GM12878 (cell line): Measurements from ENCODE around the gene MYBL2. TPM values are rescaled to one million over a fixed set of nuclear protein-coding genes. Genes with fewer than 3 reads are reported as not detected.

Experiments
- ATAC-seq: fragments of 200-7000 bp; cut with Tn5 transposase; 3 replicates; pipeline ENCODE4 v1.9.1; 2020; ENCODE audit warnings: mild to moderate bottlenecking, moderate library complexity
- BruUV-seq: library from RNA; stranded (reverse); fragments of 400-500 nt; replicated peaks from 2 replicates; lab custom pipeline; 2021; lab: Mats Ljungman, UMichigan
- CTCF ChIA-PET: fragments of 300-600 bp; sonication (Branson Sonifier 250); formaldehyde crosslinking; extraction: SDS; loops from one replicate; lab custom pipeline; 2021; ENCODE audit warnings: inconsistent platforms; lab: Yijun Ruan, JAX
- POLR2A ChIA-PET: fragments of 350-600 bp; formaldehyde crosslinking; extraction: SDS; loops from one replicate; lab custom pipeline; 2021; ENCODE audit warnings: inconsistent platforms; lab: Charles Lee
- RAD21 ChIA-PET: fragments of 300-600 bp; sonication (Branson Sonifier 250); formaldehyde crosslinking; loops from one replicate; lab custom pipeline; 2023; ENCODE audit warnings: antibody characterized with exemption; ENCODE audit not compliant: unreplicated experiment; lab: Charles Lee
- SMC1A ChIA-PET: fragments of 300-600 bp; sonication (Branson Sonifier 250); formaldehyde crosslinking; loops from one replicate; lab custom pipeline; 2023; ENCODE audit not compliant: unreplicated experiment, uncharacterized antibody; lab: Charles Lee
- DNase-seq: peaks from one replicate; pipeline ENCODE4 v3.0.0-alpha.2; 2011; ENCODE audit warnings: low read depth, low spot score
- FAIRE-seq: peaks from 3 replicates; lab custom pipeline; 2011; peaks lifted over from hg19 to GRCh38; lab: Jason Lieb, UNC
- H2AFZ ChIP-seq: 2 replicates; pipeline ENCODE4 v1.6.0; 2011; ENCODE audit warnings: low read depth, low read length, control low read depth; ENCODE audit not compliant: control insufficient read depth
- H3K27ac ChIP-seq: 2 replicates; pipeline ENCODE4 v1.5.1; 2011; ENCODE audit warnings: control low read depth; ENCODE audit not compliant: control insufficient read depth, insufficient read depth
- H3K27me3 ChIP-seq, 2 experiments: replicated peaks in 1 of 2; 2 replicates each; pipeline versions ENCODE4 v1.6.0 to v1.6.1; 2011; ENCODE audit warnings: low read length in 1 of 2; ENCODE audit not compliant: control insufficient read depth in 2 of 2, insufficient read depth in 2 of 2
- H3K36me3 ChIP-seq, 2 experiments: 2 replicates each; pipeline ENCODE4 v1.5.1; 2011; ENCODE audit warnings: low read length in 1 of 2; ENCODE audit not compliant: control insufficient read depth in 2 of 2, insufficient read depth in 2 of 2
- H3K4me1 ChIP-seq: 2 replicates; pipeline ENCODE4 v1.6.1; 2011; ENCODE audit warnings: mild to moderate bottlenecking, low read length, moderate library complexity, mixed read lengths; ENCODE audit not compliant: control insufficient read depth, insufficient read depth
- H3K4me2 ChIP-seq: 2 replicates; pipeline ENCODE4 v1.6.0; 2011; ENCODE audit warnings: control low read depth; ENCODE audit not compliant: control insufficient read depth, insufficient read depth
- H3K4me3 ChIP-seq: fragments of 200-600 bp; sonication (generic); 2 replicates; pipeline ENCODE4 v1.5.1; 2016
- H3K79me2 ChIP-seq: 2 replicates; pipeline ENCODE4 v1.6.0; 2011; ENCODE audit warnings: low read length; ENCODE audit not compliant: control insufficient read depth, insufficient read depth
- H3K9ac ChIP-seq: 2 replicates; pipeline ENCODE4 v1.8.0; 2011; ENCODE audit warnings: low read length, control low read depth, mixed read lengths; ENCODE audit not compliant: control insufficient read depth, insufficient read depth
- H3K9me3 ChIP-seq: replicated peaks from 3 replicates; pipeline ENCODE4 v1.5.1; 2011; ENCODE audit warnings: mild to moderate bottlenecking, low read length; ENCODE audit not compliant: control insufficient read depth, insufficient read depth
- H4K20me1 ChIP-seq: 2 replicates; pipeline ENCODE4 v1.6.0; 2011; ENCODE audit not compliant: control insufficient read depth, insufficient read depth
- CHD1 ChIP-seq: IDR thresholded peaks from 2 replicates; pipeline ENCODE4 v1.6.1; 2012; ENCODE audit warnings: low read depth, low read length, improper control_type of control experiment
- ETV6 ChIP-seq, 2 experiments: fragments of 450-650 bp in 1 of 2; IDR thresholded peaks in 1 of 2; conservative IDR thresholded peaks in 1 of 2; 2 replicates each; pipeline ENCODE4 v1.6.1; 2014; ENCODE audit warnings: antibody characterized with exemption in 1 of 2, borderline replicate concordance in 1 of 2, low read depth in 1 of 2, mild to moderate bottlenecking in 1 of 2, moderate library complexity in 1 of 2
- IKZF2 ChIP-seq, 2 experiments: fragments of 450-650 bp; IDR thresholded peaks; 2 replicates each; pipeline ENCODE4 v1.6.1; 2017; ENCODE audit warnings: mild to moderate bottlenecking in 2 of 2, moderate library complexity in 2 of 2
- SKIL ChIP-seq: fragments of 450-650 bp; IDR thresholded peaks from 2 replicates; pipeline ENCODE4 v1.6.1; 2017; ENCODE audit warnings: mild to moderate bottlenecking, low read depth, inconsistent platforms; ENCODE audit not compliant: poor library complexity, severe bottlenecking
- TARDBP ChIP-seq: IDR thresholded peaks from 2 replicates; pipeline ENCODE4 v1.6.1; 2016; ENCODE audit warnings: borderline replicate concordance
- WGBS: methylation state at CpG from one replicate; pipeline ENCODE4 v1.1.6; 2016; ENCODE audit warnings: low lambda C conversion rate; ENCODE audit not compliant: insufficient replicate concordance, insufficient coverage; ENCODE audit errors: missing lambda C conversion rate; 5-methylcytosine and 5-hydroxymethylcytosine counted together
- in situ Hi-C: fragments of 300-500 bp; cut with MboI; formaldehyde crosslinking; loops from 9 replicates; pipeline ENCODE4 v1.14.3; 2018; ENCODE audit warnings: mixed read lengths
- intact Hi-C: fragments of 100-400 bp; cut with micrococcal nuclease; formaldehyde crosslinking; loops from one replicate; pipeline ENCODE4 v1.14.2; 2022; ENCODE audit not compliant: unreplicated experiment
- polyA plus RNA-seq, 11 experiments: library from polyadenylated mRNA; depleted of rRNA in 4 of 11; unstranded in 6 of 11; stranded (reverse) in 5 of 11; fragments of >200 nt; fragmentation: Nextera tagmentation in 4 of 11; fragmentation: Illumina TruSeq in 1 of 11; extraction: Ambion mirVana in 4 of 11; extraction: Trizol in 1 of 11; gene quantifications; 1 replicate in 1 of 11; 2 replicates in 10 of 11; pipeline versions ENCODE4 v1.2.1 to v1.2.3, GENCODE V29; 2011 to 2016; ENCODE audit warnings: inconsistent platforms in 2 of 11, missing spikeins in 2 of 11, low read depth in 1 of 11
- total RNA-seq, 4 experiments: library from RNA; depleted of rRNA in 3 of 4; stranded (reverse); fragments of >200 nt in 3 of 4; fragmentation: Illumina TruSeq in 1 of 4; extraction: Trizol in 1 of 4; gene quantifications; 2 replicates each; pipeline versions ENCODE4 v1.2.1 to v1.2.3, GENCODE V29; 2013 to 2021

Gene MYBL2
- total and polyA plus RNA-seq, 10 of the 15 experiments (the other 5 are each of a cell fraction or from before 2014, with no cell fraction given) = 4.5 to 213 (median 74.2) TPM

GRCh38 chr20:43736588-43737158, 69.8 kb downstream of the MYBL2 start (continued):
- TF ChIP-seq SKIL (peak; percentile 86), CHD1 (no peak), ETV6 (conservative IDR thresholded peaks at IDR 0.05 in 1 of 2, IDR thresholded peaks at IDR 0.05 in 1 of 2; ENCODE audit: borderline replicate concordance in 1 of 2, low read depth in 1 of 2) (peak in 1 of 2 experiments; percentile 60; a peak in 1 of 4 replicates)

- Histone ChIP-seq H3K4me1 (peaks cover 36% of the 10 kb centered on the region), H3K79me2 (no peaks in the 10 kb centered on the region), H3K4me3 (no peak overlapping the region), H3K9me3 (no peaks in the 10 kb centered on the region; the same call in 2 of the 3 replicates), H3K27ac (no peak overlapping the region), H4K20me1 (no peaks in the 10 kb centered on the region), H2AFZ (no peak overlapping the region), H3K4me2 (no peak overlapping the region), H3K36me3 (no peaks in the 10 kb centered on the region), H3K27me3 (no peaks in the 10 kb centered on the region), H3K9ac (no peak overlapping the region)
- ATAC-seq (no peak), FAIRE-seq (no peak), DNase-seq (no peak)
- WGBS = 90% methylated on average over 7 of the region's 7 CpGs
- in situ Hi-C loops = no loop called here
- TF ChIP-seq TARDBP (no peak), ETV6 (conservative IDR thresholded peaks at IDR 0.05 in 1 of 2, IDR thresholded peaks at IDR 0.05 in 1 of 2; ENCODE audit: borderline replicate concordance in 1 of 2, low read depth in 1 of 2) (no peak), IKZF2 (IDR thresholded peaks at IDR 0.05) (no peak)
- ChIA-PET POLR2A (interaction anchor here (1.0 kb wide), 1 partner anchor 10 kb away, joined by 4 read pairs; no protein-coding TSS in a partner anchor), RAD21 (interaction anchor here (0.6 to 3.3 kb wide), 6 partner anchors 11 to 343 kb away, joined by 3 to 43 read pairs (median 12); no protein-coding TSS in a partner anchor), CTCF (interaction anchor here (2.8 to 6.1 kb wide), 3 partner anchors 13 to 102 kb away, joined by 11 to 64 read pairs (median 15); no protein-coding TSS in a partner anchor), SMC1A (interaction anchor here (0.6 to 6.7 kb wide), 9 partner anchors 9 to 354 kb away, joined by 3 to 83 read pairs (median 6); no protein-coding TSS in a partner anchor)
- intact Hi-C loops = no loop called here
- no TSS peak for BruUV-seq
These were observed 71.0 kb downstream of the MYBL2 start for GRCh38 chr20:43737925-43738324.
